Esophagus muscularis mucosa (tissue), 4 donors: ENCODE data around the gene KRTAP9-8. TPM values are rescaled to one million over a fixed set of nuclear protein-coding genes. Genes with fewer than 3 reads are reported as not detected.
"Not testable (repeated sequence)": the region's sequence is repeated elsewhere in the genome, so short reads cannot be mapped to it uniquely, and the experiment has no call there.

Experiments used
- DNase-seq: peaks from one replicate; pipeline ENCODE4 v3.0.0-alpha.2; 2017; ENCODE audit errors: extremely low spot score
- H3K27ac ChIP-seq, 4 donors: fragments of 200-600 bp; sonication (generic); replicated peaks in 1 of 4; 1 replicate in 3 of 4; 2 replicates in 1 of 4; pipeline ENCODE4 v1.5.1; 2016 to 2019; ENCODE audit warnings: mild to moderate bottlenecking in 1 of 4
- H3K27me3 ChIP-seq, 4 donors: fragments of 200-600 bp; sonication (generic); one replicate each; pipeline versions ENCODE4 v1.5.1 to v1.6.0; 2016 to 2019
- H3K36me3 ChIP-seq, 4 donors: fragments of 200-600 bp; sonication (generic); one replicate each; pipeline ENCODE4 v1.5.1; 2016 to 2019
- H3K4me1 ChIP-seq, 4 donors: fragments of 200-600 bp; sonication (generic); one replicate each; pipeline ENCODE4 v1.5.1; 2016 to 2019
- H3K4me3 ChIP-seq, 4 donors: fragments of 200-600 bp; sonication (generic); 1 replicate in 2 of 4; 2 replicates in 2 of 4; pipeline ENCODE4 v1.5.1; 2016 to 2019; ENCODE audit warnings: mild to moderate bottlenecking in 4 of 4, moderate library complexity in 1 of 4
- H3K9me3 ChIP-seq, 4 donors: fragments of 200-600 bp; sonication (generic); 1 replicate in 3 of 4; 2 replicates in 1 of 4; pipeline ENCODE4 v1.5.1; 2016 to 2019
- CTCF ChIP-seq, 3 experiments: fragments of 200-600 bp in 2 of 3; fragments of 450-650 bp in 1 of 3; sonication (generic) in 2 of 3; IDR thresholded peaks; one replicate each; pipeline ENCODE4 v1.5.1; 2017 to 2019; ENCODE audit warnings: antibody characterized with exemption in 3 of 3, mild to moderate bottlenecking in 2 of 3, moderate library complexity in 1 of 3
- EP300 ChIP-seq: sonication (generic); formaldehyde crosslinking; IDR thresholded peaks from one replicate; pipeline ENCODE4 v1.6.1; 2017; ENCODE audit warnings: antibody characterized with exemption
- POLR2A ChIP-seq: fragments of 450-650 bp; IDR thresholded peaks from one replicate; pipeline ENCODE4 v1.6.1; 2017; ENCODE audit warnings: antibody characterized with exemption, moderate library complexity, mild to moderate bottlenecking, low read depth
- POLR2AphosphoS5 ChIP-seq, 2 donors: sonication (generic); formaldehyde crosslinking; IDR thresholded peaks; one replicate each; pipeline ENCODE4 v1.6.1; 2017; ENCODE audit warnings: antibody characterized with exemption in 2 of 2
- WGBS: methylation state at CpG from one replicate; pipeline ENCODE4 v1.1.5; 2018; 5-methylcytosine and 5-hydroxymethylcytosine counted together
- intact Hi-C: fragments of 100-400 bp; cut with DNase I; formaldehyde crosslinking; loops from one replicate; pipeline ENCODE4 v1.15.1; 2023
- total RNA-seq, 4 donors: library from RNA; depleted of rRNA; stranded (reverse); fragments of >200 nt; gene quantifications; one replicate each; pipeline versions ENCODE4 v1.1.0 to v1.2.1, GENCODE V29; 2016

The KRTAP9-8 gene
- total RNA-seq, 4 donors from 2014 or later, result not detected

- no peak for TF ChIP-seq EP300
- TF ChIP-seq POLR2AphosphoS5 (IDR thresholded peaks at IDR 0.05), result no peak
- no peak for TF ChIP-seq POLR2A
- TF ChIP-seq CTCF (IDR thresholded peaks at IDR 0.05), result no peak
- intact Hi-C loops, result no loop called here
- H3K27me3 ChIP-seq, result peaks cover 0 to 6% (median 0%) of the 10 kb centered on the region in 4 donors
- no peak overlapping the region for H3K27ac ChIP-seq
- 100% methylated on average over 1 of the region's 1 CpG for WGBS
- no peak overlapping the region for H3K4me3 ChIP-seq
- H3K36me3 ChIP-seq, result no peaks in the 10 kb centered on the region
- no peak for DNase-seq
- no peaks in the 10 kb centered on the region for H3K9me3 ChIP-seq
- no peaks in the 10 kb centered on the region for H3K4me1 ChIP-seq
Measured at GRCh38 chr17:41251261-41251660, 13.5 kb downstream of the KRTAP9-8 start.

GRCh38 chr17:41254861-41255260 is 17.1 kb downstream of the KRTAP9-8 start:
- Histone ChIP-seq H3K4me3 (no peak overlapping the region), H3K27ac (no peak overlapping the region), H3K27me3 (peaks cover 0 to 6% (median 0%) of the 10 kb centered on the region in 4 donors), H3K9me3 (no peaks in the 10 kb centered on the region), H3K36me3 (no peaks in the 10 kb centered on the region), H3K4me1 (no peaks in the 10 kb centered on the region)
- intact Hi-C loops, result no loop called here
- no peak for TF ChIP-seq CTCF (IDR thresholded peaks at IDR 0.05)
- TF ChIP-seq EP300, result no peak
- TF ChIP-seq POLR2AphosphoS5 (IDR thresholded peaks at IDR 0.05), result no peak
- no peak for TF ChIP-seq POLR2A
- DNase-seq, result no peak
- 50% methylated on average over 1 of the region's 1 CpG for WGBS

GRCh38 chr17:41255381-41256290 is 17.8 kb downstream of the KRTAP9-8 start, which contains the start of gene KRTAP9-9:
TSS of gene KRTAP9-9 (plus strand) at chr17:41255384.
- H3K36me3 ChIP-seq, intact Hi-C loops, DNase-seq, H3K27me3 ChIP-seq, H3K9me3 ChIP-seq, H3K4me3 ChIP-seq, H3K27ac ChIP-seq, H3K4me1 ChIP-seq: not testable (repeated sequence)
- WGBS, result 88% methylated on average over 5 of the region's 5 CpGs

GRCh38 chr17:41256291-41256685 is 18.5 kb downstream of the KRTAP9-8 start:
- intact Hi-C loops, result no loop called here
- TF ChIP-seq POLR2A (no peak), POLR2AphosphoS5 (IDR thresholded peaks at IDR 0.05) (no peak), EP300 (no peak), CTCF (IDR thresholded peaks at IDR 0.05) (no peak)
- no peak for DNase-seq
- no peak overlapping the region for H3K27ac ChIP-seq
- no peaks in the 10 kb centered on the region for H3K9me3 ChIP-seq
- H3K4me1 ChIP-seq, result no peaks in the 10 kb centered on the region
- 96% methylated on average over 1 of the region's 1 CpG for WGBS
- no peak overlapping the region for H3K4me3 ChIP-seq
- H3K36me3 ChIP-seq, result no peaks in the 10 kb centered on the region
- H3K27me3 ChIP-seq, result peaks cover 0 to 6% (median 0%) of the 10 kb centered on the region in 4 donors

- H3K27ac ChIP-seq, result no peak overlapping the region
- TF ChIP-seq EP300 (no peak), POLR2A (no peak)
- intact Hi-C loops, result no loop called here
- no peaks in the 10 kb centered on the region for H3K4me1 ChIP-seq
- no peaks in the 10 kb centered on the region for H3K36me3 ChIP-seq
- no peak for DNase-seq
- H3K27me3 ChIP-seq, result peaks cover 0 to 6% (median 0%) of the 10 kb centered on the region in 4 donors
- no peaks in the 10 kb centered on the region for H3K9me3 ChIP-seq
- no peak overlapping the region for H3K4me3 ChIP-seq
Measured at GRCh38 chr17:41258406-41258805, 20.6 kb downstream of the KRTAP9-8 start.
